ENCODE results near the gene MBNL1. TPM values are rescaled to one million over a fixed set of nuclear protein-coding genes. Genes with fewer than 3 reads are reported as not detected.
A peak's percentile ranks its signal among the peaks of the same experiment; 100 is the strongest.

Gene MBNL1
- polyA plus RNA-seq, 3 donors, result 190 to 204 (median 191) TPM

DNA sequence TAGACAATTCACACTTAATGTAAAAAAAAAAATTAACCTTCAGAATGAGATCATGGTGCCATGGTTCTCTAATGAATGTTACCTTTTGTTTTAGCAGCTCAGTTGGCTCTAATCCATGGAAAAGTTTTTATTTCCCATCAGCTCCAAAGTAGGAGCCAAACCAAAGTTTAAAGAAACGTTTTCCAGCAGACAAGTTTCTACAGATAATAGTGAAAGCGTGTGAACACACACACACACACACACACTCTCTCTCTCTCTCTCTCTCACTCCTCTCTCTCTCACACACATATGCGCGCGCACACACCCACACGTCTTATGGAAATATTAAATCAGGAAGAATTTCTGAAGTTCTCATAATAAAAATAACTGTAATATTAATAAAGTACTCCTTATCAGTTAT, 46.9 kb downstream of the MBNL1 start:
- H3K4me3 Mint-ChIP-seq, result no peak overlapping the region
- Histone ChIP-seq H3K4me1 (ENCODE audit: control insufficient read depth in 1 of 2, insufficient read depth in 2 of 2, low read length in 2 of 2) (peaks cover 20 to 28% of the 10 kb centered on the region in 2 donors), H3K4me3 (replicated peaks in 1 of 3; ENCODE audit: low read depth in 2 of 3, low read length in 3 of 3) (no peak overlapping the region)

DNA sequence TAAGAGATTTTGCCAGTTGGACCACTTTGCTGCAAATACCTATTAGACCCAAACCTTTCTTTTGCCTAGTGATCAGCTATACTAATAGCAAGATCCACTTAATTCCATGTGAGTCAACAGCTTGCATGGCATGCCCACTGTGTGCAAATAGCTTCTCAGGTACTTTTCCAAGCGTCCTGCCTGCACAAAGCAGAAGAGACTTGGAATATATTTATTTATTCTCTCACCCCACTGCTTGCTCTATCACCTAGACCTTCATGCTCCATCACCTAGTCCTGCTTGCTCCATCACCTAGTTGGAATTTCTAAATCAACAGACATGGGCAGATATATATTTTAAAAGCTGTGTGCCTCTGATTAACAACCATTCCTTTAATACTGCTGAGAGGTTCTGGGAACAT, 47.6 kb downstream of the MBNL1 start:
- peaks cover 45% of the 10 kb centered on the region for H3K4me1 Mint-ChIP-seq
- H3K4me3 ChIP-seq (replicated peaks in 1 of 3; ENCODE audit: low read depth in 2 of 3, low read length in 3 of 3), result no peak overlapping the region
- no peak overlapping the region for H3K4me3 Mint-ChIP-seq
- H3K9me3 ChIP-seq (replicated peaks in 1 of 2; ENCODE audit: control insufficient read depth in 1 of 2, insufficient read depth in 1 of 2, low read length in 2 of 2), result no peaks in the 10 kb centered on the region
- peak overlapping the region in 1 of 2 donors; percentile 34 for H3K27ac ChIP-seq (ENCODE audit: low read depth in 1 of 2, low read length in 2 of 2)
- no peaks in the 10 kb centered on the region for H3K27me3 Mint-ChIP-seq (ENCODE audit: low read depth in 3 of 3)
- TF ChIP-seq, protein P1, sequence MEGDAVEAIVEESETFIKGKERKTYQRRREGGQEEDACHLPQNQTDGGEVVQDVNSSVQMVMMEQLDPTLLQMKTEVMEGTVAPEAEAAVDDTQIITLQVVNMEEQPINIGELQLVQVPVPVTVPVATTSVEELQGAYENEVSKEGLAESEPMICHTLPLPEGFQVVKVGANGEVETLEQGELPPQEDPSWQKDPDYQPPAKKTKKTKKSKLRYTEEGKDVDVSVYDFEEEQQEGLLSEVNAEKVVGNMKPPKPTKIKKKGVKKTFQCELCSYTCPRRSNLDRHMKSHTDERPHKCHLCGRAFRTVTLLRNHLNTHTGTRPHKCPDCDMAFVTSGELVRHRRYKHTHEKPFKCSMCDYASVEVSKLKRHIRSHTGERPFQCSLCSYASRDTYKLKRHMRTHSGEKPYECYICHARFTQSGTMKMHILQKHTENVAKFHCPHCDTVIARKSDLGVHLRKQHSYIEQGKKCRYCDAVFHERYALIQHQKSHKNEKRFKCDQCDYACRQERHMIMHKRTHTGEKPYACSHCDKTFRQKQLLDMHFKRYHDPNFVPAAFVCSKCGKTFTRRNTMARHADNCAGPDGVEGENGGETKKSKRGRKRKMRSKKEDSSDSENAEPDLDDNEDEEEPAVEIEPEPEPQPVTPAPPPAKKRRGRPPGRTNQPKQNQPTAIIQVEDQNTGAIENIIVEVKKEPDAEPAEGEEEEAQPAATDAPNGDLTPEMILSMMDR (IDR thresholded peaks at IDR 0.05), result no peak
- DNase-seq, result no peak
- H4K20me1 ChIP-seq (ENCODE audit: insufficient read depth, low read length), result peaks cover 100% of the 10 kb centered on the region
- H2AFZ ChIP-seq (ENCODE audit: insufficient read depth, low read depth, low read length, poor library complexity, severe bottlenecking), result no peak overlapping the region
- WGBS (ENCODE audit: insufficient coverage), result no CpG with 5 or more reads among the region's 1 CpG
- H3K27me3 ChIP-seq (ENCODE audit: control insufficient read depth in 2 of 2, insufficient read depth in 2 of 2, low read length in 2 of 2), result no peaks in the 10 kb centered on the region
- peaks cover 0 to 12% of the 10 kb centered on the region in 2 donors for H3K36me3 ChIP-seq (replicated peaks in 1 of 2; ENCODE audit: control insufficient read depth in 1 of 2, insufficient read depth in 2 of 2, low read length in 2 of 2)
- no peak overlapping the region for H3K4me2 ChIP-seq (replicated peaks; ENCODE audit: extremely low read depth, low read length, poor library complexity, severe bottlenecking)
- peaks cover 22 to 35% of the 10 kb centered on the region in 2 donors for H3K4me1 ChIP-seq (ENCODE audit: control insufficient read depth in 1 of 2, insufficient read depth in 2 of 2, low read length in 2 of 2)
- peaks cover 0 to 2% (median 0%) of the 10 kb centered on the region in 7 donors for H3K9me3 Mint-ChIP-seq
- peak overlapping the region in 5 of 7 donors; percentile 10 to 64 (median 43) for H3K27ac Mint-ChIP-seq
- peaks cover 100% of the 10 kb centered on the region for H3K79me2 ChIP-seq (ENCODE audit: insufficient read depth, low read length)
- H3K9ac ChIP-seq (ENCODE audit: insufficient read depth, low read length, poor library complexity, severe bottlenecking), result no peak overlapping the region
- peaks cover 7 to 30% of the 10 kb centered on the region in 2 donors for H3K36me3 Mint-ChIP-seq
- intact Hi-C loops (cut with micrococcal nuclease), result no loop called here

More for the DNA sequence above, 46.9 kb downstream of the MBNL1 start:
- H3K36me3 ChIP-seq (replicated peaks in 1 of 2; ENCODE audit: control insufficient read depth in 1 of 2, insufficient read depth in 2 of 2, low read length in 2 of 2), result peaks cover 0 to 12% of the 10 kb centered on the region in 2 donors
- Mint-ChIP-seq H3K36me3 (peaks cover 4 to 34% of the 10 kb centered on the region in 2 donors), H3K27ac (peak overlapping the region in 3 of 7 donors; percentile 43 to 69 (median 56)), H3K4me1 (peaks cover 39% of the 10 kb centered on the region), H3K9me3 (peaks cover 0 to 2% (median 0%) of the 10 kb centered on the region in 7 donors), H3K27me3 (ENCODE audit: low read depth in 3 of 3) (no peaks in the 10 kb centered on the region)
- H3K27me3 ChIP-seq (ENCODE audit: control insufficient read depth in 2 of 2, insufficient read depth in 2 of 2, low read length in 2 of 2), result no peaks in the 10 kb centered on the region
- H2AFZ ChIP-seq (ENCODE audit: insufficient read depth, low read depth, low read length, poor library complexity, severe bottlenecking), result no peak overlapping the region
- H4K20me1 ChIP-seq (ENCODE audit: insufficient read depth, low read length), result peaks cover 100% of the 10 kb centered on the region
- TF ChIP-seq, protein P1 (IDR thresholded peaks at IDR 0.05), result no peak
- no CpG with 5 or more reads among the region's 6 CpGs for WGBS (ENCODE audit: insufficient coverage)
- no peak for DNase-seq
- no peaks in the 10 kb centered on the region for H3K9me3 ChIP-seq (replicated peaks in 1 of 2; ENCODE audit: control insufficient read depth in 1 of 2, insufficient read depth in 1 of 2, low read length in 2 of 2)
- H3K9ac ChIP-seq (ENCODE audit: insufficient read depth, low read length, poor library complexity, severe bottlenecking), result no peak overlapping the region
- H3K27ac ChIP-seq (ENCODE audit: low read depth in 1 of 2, low read length in 2 of 2), result peak overlapping the region in 1 of 2 donors; percentile 34
- intact Hi-C loops (cut with micrococcal nuclease), result no loop called here
- no peak overlapping the region for H3K4me2 ChIP-seq (replicated peaks; ENCODE audit: extremely low read depth, low read length, poor library complexity, severe bottlenecking)
- peaks cover 100% of the 10 kb centered on the region for H3K79me2 ChIP-seq (ENCODE audit: insufficient read depth, low read length)
